GM19351 (cell line): ENCODE data around the gene STK4.
"Not testable (repeated sequence)": the region's sequence is repeated elsewhere in the genome, so short reads cannot be mapped to it uniquely, and the experiment has no call there.

ENCODE experiments used
- ATAC-seq: cut with Tn5 transposase; IDR thresholded peaks from one replicate; pipeline ENCODE4 v1.9.1; 2021; ENCODE audit warnings: mild to moderate bottlenecking, moderate library complexity; ENCODE audit not compliant: unreplicated experiment

The STK4 gene

DNA sequence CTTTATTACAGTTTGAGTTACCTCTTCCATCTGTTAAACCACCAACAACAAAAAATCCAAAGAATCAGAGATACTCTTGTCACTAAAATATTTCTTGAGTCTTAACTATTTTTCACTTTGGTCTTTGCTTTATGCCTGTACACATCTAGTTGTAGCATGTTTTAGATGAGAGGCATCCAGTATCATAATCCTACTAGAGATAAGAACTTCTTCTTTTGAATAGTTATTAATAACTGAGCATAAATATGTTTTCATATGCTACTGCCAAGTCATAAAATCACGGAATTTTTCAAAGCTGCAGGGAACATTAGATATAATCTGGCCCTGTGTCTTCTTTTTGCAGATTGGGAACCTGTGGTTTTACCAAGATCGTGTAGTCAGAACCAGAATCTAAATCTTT is 55.3 kb downstream of the STK4 start:
- ATAC-seq = no peak

DNA sequence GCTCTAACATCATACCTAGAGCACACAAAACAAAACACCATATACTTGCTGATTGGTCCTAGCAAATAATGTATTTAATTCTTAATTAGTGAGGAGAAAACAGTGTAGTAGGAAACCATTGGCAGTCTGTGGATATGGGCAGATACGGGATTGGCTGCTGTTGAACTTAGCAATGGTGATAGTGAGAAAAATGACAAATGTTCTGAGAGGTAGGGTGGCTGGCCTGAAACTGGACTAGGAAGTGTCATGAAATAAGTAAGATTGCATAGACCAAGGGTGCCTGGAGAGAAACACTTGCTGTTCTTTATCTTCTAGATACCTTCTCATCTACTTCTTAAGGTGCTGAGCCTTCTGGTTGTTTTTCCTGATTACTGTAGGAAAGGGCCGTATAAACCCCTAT is 56.8 kb downstream of the STK4 start:
- ATAC-seq = not testable (repeated sequence)

DNA sequence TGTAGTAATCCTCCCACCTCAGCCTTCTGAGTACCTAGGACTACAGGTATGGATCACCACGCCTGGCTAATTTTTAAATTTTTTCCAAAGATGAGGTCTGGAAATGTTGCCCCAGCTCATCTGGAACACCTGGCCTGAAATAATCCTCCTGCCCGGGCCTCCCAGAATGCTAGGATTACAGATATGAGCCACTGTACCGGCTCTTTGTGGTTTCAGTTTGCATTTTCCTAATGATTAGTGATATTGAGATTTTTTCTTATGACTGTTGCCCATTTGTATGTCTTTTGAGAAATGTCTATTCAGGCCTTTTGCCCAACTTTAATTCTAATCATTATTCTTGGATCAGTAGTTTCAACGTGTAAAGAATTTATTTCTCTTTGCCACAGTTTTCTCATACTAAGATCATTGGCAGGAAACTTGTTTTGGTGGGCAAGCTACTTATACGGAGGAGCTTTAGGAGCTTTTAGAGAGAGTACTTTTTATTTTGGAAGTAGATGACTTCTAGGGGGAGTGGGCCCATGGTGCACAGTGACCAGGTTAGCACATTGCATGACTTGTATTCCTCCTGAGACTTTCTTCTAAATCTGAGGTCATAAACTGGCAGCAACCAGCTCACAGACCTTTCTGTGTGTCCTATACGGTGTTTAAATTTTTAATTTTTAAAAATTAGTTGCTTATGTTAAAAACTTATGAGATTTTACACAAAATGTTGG is 62.3 kb downstream of the STK4 start:
- no peak for ATAC-seq

DNA sequence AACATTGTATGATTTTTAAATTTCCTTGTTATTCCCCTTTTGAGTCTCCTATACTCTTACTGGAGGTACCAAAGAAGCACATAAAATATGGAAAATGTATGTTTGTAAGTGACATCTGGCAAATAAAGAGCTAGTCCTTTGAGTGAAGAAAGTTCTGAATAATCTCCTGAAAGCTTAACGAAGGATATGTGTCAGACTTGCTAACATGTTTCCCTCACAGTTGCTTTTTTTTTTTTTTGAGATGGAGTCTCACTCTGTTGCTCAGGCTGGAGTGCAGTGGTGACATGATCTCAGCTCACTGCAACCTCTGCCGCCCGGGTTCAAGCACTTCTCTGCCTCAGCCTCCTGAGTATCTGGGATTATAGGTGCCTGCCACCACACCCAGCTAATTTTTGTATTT is 63.6 kb downstream of the STK4 start:
- ATAC-seq = no peak

DNA sequence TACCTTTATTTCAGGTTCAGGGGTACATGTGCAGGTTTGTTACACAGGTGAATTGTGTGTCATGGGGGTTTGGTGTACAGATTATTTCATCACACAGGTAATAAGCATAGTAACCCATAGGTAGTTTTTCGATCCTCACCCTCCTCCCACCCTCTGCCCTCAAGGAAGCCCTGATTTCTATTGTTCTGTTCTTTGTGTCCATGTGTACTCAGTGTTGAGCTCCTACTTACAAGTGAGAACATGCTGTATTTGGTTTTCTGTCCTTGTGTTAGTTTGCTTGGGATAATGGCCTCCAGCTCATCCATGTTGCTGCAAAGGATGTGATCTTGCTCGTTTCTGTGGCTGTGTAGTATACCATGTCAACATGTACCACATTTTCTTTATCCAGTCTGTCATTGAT is 66.0 kb downstream of the STK4 start:
- no peak for ATAC-seq

DNA sequence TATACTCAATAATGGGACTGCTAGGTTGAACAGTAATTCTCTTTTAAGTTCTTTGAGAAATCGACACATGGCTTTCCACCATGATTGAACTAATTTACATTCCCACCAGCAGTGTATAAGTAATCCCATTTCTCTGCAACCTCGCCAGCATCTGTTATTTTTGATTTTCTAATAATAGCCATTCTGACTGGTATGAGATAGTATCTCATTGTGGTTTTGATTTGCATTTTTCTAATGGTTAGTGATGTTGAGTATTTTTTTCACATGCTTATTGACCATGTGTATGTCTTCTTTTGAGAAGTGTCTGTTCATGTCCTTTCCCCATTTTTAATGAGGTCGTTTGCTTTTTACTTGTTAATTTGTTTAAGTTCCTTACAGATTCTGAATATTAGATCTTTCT is 66.5 kb downstream of the STK4 start:
- no peak for ATAC-seq

DNA sequence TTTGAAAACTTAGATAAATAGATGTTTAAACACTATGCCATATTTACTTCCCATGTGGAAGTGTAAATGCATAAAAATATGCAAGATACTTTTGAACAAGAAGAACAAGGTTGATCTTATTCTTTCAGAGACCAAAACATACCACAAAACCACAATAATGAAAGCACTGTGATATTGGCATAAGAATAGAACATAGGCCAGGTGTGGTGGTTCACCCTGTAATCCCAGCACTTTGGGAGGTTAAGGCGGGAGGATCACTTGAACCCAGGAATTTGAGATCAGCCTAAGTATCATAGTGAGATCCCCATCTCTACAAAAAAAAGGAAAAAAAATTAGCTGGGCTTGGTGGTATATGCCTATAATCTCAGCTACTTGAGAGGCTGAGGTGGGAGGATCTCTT is 68.1 kb downstream of the STK4 start:
- no peak for ATAC-seq

DNA sequence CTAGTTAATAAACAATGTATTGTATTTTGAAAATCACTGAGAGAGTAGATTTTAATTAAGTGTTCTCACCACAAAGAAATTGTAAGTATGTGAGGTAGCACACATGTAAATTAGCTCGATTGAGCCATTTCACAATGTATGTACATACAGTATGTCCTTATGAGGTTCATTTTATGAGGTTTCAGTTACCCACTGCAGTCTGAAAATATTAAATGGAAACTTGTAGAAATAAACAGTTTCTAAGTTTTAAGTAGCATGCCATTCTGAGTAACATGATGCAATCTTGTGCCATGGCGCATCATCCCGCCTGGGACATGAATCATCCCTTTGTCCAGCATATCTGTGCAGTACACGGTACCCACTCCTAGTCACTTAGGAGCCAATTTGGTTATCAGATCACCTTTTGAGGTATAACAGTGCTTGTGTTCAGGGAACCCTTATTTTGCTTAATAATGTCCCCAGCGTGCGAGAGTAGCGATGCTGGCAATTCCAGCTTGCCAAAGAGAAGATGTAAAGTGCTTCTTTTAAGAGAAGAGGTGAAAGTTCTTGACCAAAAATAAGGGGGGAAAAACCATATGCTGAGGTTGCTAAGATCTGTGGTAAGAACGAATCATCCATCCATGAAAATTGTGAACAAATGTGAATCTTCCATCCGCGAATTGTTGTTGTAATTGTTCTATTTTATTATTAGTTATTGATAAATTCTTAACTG is 69.9 kb downstream of the STK4 start:
- no peak for ATAC-seq

DNA sequence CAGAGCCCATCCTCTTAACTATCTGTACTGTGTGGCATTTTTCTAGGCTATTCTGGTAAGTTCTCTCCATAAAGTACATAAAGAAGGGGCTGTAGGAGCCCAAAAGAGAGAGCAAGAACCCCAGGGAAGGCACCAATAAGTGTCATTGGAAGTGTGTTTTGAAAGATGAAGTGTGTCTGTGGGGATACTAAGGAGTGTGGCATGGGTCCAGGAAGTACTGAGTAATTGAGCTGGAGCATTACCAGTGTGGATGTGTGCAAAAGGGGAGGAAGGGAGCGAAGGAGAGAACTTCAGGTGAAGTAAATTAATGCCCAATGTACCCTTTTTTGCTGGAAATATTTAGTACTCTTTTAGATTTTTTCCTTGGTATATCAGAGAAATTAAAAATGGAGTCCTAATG is 70.7 kb downstream of the STK4 start:
- no peak for ATAC-seq

DNA sequence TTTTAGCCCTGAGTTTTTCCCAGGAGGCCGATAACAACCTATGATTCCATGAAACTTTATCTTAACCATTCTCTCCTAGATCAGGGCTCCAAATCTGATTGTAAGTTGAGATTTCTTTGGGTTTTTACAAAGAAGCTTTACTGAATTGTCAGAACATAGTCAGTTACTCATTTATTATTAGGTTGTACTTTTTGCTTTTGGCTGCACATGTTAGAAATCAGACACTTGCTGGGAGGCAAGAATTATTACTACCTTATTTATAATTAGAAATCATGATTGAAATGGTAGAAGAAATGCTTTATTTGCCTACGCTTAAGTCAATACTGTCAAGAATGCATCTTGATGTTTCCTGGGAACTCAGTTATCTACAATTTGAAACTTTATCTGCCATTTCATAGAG is 71.3 kb downstream of the STK4 start:
- ATAC-seq = no peak

DNA sequence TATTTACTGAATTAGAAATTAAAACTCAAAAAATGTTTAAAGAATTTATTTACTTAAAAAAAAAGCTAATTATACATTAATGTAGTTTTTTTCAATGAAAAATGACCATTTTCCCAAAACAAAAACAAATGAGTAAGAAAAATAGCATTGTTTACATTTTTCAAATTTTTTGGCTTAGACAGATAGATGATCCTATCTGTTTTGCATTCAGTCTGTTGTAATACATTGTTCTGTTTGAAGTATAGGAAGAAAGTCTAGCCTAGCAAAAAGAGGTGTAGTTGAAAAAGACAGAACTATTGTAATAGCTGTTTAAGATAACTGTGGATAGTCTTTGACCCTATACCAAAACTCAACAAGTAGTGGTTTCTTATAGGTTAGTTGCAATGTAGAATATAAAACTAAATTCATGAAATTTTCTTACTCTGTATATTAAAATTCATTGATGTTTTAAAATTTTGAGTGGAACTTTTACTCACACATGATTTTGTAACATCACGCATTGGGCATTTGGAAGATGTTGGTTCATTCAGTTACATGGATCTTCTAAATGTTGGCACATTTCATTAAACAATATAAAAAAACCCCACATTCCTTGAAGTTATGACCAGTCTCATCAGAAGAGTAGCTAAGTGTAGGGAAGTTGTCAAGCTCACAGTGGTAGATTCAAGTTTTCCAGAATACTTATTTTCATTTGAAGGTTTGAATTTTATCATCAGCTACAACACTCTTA is 72.6 kb downstream of the STK4 start:
- ATAC-seq = no peak

DNA sequence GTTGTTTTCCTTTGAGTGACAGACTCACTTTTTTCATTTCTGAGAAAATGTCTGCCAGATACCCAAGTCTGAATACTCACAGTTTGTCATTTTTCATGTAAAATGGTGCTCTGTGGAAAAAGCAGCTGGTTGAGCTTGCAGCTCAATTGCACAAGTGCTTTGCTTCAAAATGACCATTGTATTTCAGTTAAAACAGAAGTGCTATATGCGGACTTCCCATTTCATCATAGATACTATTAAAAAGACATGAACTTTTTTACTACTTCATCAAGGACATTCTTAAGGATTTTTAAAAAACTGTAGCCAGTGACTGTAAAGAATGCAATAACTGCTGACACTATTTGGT is 73.1 kb downstream of the STK4 start:
- ATAC-seq = no peak

DNA sequence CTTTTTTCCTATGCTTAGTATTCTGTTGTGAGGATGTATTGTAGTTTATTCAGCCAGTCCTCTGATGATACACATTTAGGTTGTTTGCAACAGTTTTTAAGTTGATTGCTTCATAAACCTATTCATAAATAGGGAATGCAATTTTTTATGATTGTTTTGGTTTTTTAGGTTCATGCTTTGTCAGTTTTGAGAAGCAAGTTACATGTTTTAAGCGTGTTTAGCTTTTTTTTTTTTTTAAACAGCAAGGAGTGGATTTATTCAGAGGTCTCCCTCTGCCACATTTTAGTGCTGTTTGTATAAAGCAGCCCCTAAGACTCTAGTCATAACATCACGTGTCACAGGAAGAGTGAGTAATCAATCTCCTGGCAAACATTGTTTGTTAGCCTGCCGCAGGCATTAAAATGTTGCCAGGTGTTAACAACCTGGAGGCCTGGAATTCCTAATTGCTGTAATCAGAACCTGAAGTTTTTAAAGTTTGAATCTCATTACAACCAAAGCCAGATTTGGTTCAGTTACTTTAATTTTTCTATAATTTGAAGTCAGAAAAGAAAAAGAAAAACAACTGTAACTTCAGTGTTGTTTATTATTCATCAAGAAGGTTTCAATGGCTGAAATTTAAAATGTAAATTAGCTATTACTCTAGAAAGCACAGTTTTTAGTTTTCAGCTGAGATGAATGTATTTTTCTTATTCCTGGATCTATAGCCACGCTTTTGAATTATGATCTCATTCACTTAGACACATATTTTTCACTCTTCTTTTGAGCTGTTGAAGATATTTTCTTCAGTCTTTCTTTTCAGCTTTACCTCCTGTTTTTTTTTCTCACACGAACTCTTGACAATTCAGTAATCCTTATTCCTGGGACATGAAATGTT is 75.4 kb downstream of the STK4 start:
- ATAC-seq = no peak

DNA sequence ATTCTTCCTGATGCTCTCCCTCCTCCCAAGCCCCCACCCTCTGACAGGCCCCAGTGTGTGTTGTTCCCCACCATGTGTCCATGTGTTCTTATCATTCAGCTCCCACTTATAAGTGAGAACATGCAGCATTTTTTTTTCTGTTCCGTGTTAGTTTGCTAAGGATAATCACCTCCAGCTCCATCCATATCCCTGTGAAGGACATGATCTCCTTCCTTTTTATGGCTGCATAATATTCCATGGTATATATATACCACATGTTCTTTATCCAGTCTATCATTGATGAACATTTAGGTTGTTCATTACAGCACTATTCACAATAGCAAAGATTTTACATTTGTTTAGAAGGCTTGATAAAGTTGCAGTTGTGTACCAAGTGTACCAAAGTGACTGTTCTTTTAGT is 76.7 kb downstream of the STK4 start:
- ATAC-seq = no peak

DNA sequence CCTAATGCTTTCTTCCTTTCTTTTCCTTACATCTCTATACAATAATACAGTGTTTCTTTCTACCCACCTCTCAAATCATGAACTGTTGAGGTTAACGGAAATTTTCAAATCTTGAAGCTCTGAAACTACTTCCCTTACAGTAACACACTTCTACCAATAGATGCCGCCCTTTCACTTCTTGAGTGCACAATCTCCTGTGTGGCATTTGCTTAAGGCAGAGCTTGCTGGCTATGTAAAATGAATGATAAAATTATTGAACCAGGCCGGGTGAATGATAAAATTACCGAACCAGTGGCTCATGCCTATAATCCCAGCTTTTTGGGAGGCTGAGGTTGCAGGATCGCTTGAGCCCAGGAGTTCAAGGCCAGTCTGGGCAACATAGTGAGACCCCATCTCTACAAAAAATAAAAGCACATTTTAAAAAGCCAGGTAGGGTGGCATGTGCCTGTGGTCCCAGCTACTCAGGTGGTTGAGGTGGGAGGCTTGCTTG is 77.8 kb downstream of the STK4 start:
- ATAC-seq = no peak

DNA sequence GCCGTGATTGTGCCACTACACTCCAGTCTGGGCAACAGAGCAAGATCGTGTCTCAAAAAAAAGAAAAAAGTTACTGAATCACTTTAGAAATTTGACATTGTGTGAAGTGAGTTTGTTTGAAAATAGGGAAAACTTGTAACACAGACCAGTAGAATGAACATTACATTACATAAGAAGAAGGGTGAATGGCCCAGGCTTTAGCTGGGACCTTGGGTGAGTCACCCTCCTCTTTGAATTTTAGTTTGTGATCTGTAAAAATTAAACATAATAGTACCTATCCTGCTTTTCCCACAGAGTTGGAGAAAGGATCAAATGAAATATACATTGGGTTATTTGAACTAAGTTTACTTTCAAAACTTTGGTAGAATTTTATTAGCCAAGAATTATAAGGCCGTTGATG is 78.3 kb downstream of the STK4 start:
- no peak for ATAC-seq

DNA sequence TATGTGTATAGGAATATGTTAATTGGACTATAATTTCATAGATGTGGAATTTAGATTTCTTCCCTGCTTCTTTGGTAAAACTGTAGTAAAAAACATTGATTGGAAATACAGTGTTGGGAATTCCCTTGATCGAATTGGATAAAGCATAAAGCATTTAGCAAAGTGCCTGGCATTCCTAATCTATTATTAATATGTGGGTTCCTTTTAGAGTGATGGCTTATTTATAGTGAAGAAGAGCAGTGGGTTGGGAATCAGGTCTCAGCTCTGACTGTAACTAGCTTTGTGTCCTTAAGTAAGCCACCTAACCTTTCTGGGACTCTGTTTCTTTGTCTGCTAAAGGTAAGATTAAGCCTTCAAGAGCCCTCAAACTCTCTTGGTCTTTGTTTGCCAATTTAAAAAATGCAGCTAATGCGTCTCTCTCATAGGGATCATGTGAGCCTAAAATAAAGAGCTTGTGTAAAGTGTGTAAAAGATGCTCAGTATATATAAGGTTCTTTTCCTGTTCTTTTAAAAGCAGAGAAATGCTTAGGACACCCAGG is 81.3 kb downstream of the STK4 start:
- ATAC-seq = no peak

DNA sequence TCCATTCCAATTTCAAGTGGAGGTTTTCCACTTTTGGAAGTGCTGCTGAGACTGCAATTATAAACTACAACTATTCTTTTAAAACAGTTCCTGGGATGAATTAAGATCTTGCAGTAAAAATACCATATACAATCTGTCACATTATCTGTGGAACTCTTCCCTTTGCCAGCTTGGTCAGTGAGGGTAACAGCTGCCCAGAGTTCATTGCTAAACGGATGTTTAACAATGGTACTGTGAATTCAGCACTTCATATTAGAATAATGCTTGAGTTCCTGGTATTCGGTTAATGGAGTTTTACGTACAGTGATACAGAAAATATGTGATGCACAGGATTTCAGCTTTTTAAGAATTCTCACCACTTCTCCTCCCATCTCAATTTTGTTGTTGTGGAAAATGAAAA is 83.1 kb downstream of the STK4 start:
- no peak for ATAC-seq

DNA sequence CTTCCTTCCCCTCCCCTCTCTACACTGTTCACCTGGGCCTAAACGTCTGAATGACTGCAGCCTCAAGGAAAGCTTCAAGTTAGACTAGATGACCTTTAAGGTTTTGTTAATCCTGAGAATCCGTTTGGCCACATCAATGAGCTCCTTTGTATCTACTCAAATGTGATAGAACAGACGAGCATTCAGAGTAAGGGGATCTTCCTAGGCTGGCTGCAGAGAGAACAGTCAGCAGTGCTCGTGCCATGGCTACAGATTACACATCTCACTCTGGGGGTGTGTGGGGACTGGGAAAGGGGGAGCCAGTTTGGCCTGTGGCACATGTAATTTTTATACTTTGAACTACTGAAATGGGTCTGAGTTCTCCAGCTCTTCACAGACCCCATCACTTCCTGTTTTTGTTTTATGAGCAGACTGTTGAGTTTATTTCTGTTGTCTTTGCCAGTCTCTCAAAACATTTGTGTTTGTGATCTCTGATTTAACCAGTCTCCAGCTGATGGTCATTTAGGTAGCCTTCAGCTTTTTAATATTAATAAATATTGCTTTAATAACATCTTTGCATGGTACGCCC is 83.7 kb downstream of the STK4 start:
- ATAC-seq = no peak

DNA sequence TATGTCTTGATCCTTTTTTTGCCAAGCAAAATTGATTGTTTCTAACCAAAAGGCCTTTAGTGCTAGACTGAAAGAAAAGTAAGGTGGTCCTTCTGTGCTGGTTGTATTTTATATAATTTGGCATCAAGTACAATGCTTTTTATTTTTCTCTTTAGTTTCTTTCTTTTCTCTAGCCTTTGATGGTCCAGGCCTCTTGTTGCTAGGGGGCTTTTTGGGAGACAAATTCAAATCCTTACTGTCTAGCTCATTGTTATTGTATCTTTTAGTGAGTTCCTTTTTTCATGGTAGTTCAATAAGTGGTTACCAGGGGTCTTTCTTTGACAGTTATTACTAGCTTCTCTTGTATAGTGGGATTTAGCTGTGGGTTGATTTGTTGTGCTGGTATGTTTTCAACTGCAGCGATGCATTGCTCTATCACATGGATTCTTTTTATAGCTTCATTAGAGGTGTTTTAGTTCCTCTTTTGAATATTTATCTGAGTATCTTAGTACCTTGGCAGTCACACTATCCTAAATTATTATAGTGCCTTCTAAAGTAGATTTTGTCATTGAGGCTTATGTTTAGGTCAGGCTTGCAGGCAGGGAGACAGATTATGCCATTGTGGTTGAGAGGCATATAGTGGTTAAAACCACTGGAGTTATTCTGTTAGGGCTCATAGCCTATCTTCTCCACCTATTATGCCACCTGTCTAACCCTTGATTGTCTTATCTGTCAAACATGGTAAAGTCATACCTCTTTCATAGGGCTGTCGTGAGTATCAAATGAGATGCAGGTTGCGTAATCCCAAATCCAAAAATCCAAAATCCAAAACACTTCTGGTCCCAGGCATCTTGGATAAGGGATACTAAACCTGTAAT is 85.1 kb downstream of the STK4 start:
- ATAC-seq = peak; percentile 62
